Measurements from ENCODE around the gene SCGN.
"Not testable (repeated sequence)": the region's sequence is repeated elsewhere in the genome, so short reads cannot be mapped to it uniquely, and the experiment has no call there.

SCGN gene

DNA sequence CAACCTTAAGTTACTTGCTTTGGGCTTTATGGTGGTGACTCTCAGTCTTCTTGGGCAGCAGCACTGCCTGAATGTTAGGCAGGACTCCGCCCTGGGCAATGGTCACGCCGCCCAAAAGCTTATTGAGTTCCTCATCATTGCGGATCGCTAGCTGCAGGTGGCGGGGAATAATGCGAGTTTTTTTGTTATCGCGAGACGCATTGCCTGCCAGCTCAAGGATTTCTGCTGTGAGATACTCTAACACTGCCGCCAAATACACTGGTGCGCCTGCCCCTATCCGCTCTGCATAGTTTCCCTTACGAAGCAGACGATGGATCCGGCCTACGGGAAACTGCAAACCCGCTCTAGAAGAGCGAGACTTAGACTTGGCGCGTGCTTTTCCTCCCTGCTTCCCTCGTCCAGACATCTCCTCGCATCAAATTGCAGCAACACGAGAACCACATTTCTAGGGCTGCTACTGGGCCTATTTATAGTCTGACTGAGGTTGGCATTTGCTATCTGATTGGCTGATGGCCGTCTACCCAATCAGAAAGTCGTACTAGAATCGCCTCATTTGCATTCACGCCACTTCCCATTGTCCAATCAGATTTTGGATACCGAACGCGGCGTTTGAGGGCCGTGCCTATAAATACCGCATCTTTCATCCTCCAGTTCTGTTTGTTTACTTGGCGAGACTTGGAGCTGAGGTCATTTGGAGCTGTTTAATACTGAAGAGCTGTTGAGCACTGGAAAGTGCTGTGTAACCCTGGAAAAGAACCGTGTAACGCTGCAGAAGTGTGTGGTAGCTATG lies 74.3 kb downstream of the SCGN start:
- no peak for DNase-seq (ENCODE audit: extremely low read depth in 1 of 2, low read depth in 1 of 2)

DNA sequence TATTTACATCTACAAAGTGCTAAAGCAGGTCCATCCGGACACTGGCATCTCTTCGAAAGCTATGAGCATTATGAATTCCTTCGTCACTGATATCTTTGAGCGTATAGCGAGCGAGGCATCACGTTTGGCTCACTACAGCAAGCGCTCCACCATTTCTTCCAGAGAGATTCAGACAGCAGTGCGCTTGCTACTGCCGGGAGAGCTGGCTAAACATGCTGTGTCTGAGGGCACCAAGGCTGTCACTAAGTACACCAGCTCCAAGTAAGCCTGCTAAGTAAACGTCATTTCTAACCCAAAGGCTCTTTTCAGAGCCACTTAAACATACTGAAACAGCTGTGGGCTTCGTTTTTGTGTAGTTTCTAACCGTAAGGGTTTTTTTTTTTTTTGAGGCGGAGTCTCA lies 75.0 kb downstream of the SCGN start:
- DNase-seq (ENCODE audit: extremely low read depth in 1 of 2, low read depth in 1 of 2): no peak

DNA sequence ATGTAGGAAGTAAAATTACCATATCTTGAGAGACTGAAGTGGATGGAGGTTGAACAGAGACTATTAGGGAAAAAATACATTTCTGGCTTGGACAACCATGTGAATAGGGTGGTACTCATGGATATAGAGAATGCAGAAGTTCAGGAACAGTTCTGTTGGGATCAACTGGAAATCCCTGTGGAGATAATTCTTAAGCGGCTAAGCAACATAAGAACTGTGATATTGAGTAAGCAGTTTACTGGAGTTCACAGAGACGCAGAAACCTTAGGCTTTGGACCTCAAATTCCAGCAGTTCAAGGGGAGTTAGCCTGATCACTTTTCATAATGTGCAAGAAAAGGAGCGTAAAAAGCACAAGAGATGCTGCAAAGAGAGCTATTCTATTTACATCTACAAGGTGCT lies 78.9 kb downstream of the SCGN start:
- no peak for DNase-seq (ENCODE audit: extremely low read depth in 1 of 2, low read depth in 1 of 2)

DNA sequence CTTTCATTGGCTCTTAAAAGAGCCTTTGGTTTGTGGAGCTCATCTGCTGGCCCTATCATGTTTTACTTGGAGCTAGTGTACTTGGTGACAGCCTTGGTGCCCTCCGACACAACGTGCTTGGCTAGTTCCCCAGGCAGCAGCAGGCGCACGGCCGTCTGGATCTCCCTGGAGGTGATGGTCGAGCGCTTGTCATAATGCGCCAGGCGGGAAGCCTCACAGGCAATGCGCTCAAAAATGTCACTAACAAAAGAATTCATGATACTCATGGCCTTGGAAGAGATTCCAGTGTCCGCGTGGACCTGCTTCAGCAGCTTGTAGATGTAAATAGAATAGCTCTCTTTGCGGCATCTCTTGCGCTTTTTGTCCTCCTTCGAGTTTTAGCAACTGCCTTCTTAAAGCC lies 79.7 kb downstream of the SCGN start:
- no peak for DNase-seq (ENCODE audit: extremely low read depth in 1 of 2, low read depth in 1 of 2)

DNA sequence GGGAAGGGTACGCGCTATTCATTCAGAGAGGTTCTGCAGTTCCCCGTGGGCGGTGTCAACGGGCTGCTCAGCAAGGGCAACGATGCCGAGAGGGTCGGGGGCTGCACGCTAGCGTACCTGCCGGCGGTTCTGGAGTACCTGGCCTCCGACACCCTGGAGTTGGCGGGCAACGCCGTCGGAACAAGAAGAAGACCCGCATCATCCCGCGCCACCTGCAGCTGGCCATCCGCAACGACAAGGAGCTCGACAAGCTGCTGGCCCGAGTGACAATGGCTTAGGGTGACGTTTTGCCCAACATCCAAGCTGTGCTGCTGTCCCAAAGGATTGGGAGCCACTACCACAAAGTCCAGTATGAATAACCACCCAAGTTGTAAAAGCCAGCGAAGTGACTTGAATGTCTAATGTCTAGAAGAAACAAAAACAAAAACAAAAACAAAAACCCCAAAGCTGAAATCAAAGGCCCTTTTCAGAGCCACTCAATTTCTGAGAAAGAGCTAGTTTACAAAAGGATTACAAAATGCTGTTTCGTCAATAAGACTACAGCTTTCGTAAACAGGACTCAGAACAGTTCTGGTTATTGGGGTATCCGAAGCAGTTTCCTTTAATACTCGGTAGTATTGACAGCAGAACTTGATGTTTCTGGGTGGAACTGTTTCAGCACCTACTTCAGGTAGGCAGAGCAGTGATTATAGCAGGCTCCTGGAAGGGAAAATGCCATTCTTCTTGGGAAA lies 80.6 kb downstream of the SCGN start:
- no peak for DNase-seq (ENCODE audit: extremely low read depth in 1 of 2, low read depth in 1 of 2)

DNA sequence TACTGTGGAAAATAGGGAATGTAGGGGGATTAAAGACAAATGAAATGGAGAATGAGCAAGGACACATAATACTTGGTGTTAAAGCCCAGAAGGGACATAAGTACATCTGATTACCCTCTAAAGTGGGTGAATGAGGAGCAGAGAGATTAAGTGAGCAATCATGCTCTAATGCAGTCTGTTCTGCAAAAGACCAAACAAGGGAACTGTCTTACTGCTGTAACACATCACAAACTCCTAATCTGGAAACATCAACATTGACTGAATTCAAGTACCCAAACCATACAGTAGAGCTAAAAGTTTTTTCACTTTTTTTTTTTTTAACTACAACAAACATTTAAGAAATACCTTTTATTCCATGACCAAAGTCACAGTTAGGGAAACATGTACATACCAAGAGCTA lies 83.2 kb downstream of the SCGN start:
- no peak for DNase-seq (ENCODE audit: extremely low read depth in 1 of 2, low read depth in 1 of 2)

DNA sequence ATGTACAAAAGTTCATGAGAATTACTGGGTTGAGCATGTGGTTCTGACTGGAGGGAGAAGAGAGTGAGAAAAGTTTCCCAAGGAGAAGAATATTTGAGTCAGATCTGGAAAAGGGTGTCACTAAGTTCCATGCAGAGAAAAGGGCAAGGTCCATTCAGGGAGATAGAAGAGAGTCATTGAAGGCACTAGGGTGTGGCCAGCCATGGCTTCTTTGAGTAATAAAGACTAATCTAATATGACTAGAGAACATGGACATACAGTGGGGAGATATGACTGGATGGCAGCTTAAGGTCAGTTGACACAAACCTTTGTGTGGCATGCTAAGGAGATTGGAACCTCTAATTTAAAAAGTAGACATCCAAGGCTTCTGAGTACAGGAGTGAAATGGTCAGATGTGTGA lies 91.9 kb downstream of the SCGN start:
- DNase-seq (ENCODE audit: extremely low read depth in 1 of 2, low read depth in 1 of 2): no peak

DNA sequence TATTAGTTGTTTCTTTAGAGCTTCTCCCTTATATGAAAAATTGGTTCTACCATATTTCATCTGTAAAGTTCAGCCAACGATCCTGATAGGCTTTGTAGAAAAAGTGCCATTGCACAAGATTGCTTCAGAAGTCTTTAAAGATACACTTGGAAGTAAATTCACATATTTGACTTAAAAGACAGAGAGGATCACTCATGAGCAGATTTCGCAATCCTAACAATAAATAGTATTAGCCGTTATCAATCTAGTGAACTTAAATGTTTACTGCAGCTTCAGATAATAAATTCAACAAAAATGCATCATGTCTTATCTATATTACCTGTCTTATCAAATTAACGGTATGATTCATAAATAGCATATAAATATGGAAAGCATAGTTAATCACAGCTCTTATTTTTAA lies 93.8 kb downstream of the SCGN start:
- no peak for DNase-seq (ENCODE audit: extremely low read depth in 1 of 2, low read depth in 1 of 2)

DNA sequence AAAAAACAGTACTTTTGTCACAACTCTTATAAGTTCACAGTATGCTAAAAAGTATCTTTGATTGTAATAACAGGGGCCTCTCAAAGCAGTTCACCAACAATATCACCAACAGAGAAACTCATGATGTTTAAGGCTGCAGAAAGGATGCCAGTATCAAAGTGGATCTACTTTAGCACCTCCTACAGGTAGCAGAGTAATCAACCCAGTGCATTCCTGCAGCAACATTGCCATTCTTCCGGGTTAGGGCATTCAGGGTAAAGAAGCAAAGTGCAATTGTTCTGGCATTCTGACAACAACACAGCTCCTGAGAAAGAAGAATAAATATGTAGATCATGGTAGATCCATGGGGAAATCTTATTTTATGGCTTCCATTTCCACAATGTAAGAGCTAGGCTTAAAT lies 95.0 kb downstream of the SCGN start:
- DNase-seq (ENCODE audit: extremely low read depth in 1 of 2, low read depth in 1 of 2): no peak

DNA sequence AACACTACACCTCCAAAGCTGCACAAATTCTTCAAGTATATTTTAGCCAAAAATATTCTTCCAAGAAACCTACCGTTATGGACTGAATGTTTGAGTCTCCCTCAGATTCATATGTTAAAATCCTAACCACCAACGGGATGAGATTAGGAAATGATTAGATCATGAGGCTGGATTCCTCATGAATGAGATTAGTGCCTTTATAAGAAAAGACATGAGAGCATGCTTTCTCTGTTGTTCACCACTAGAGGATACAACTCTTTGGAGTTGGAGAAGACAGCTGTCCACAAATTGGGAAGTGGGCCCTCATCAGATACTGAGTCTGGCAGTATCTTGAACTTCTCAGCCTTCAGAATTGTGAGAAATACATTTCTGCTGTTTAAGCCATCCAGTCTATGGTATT lies 95.5 kb downstream of the SCGN start:
- DNase-seq (ENCODE audit: extremely low read depth in 1 of 2, low read depth in 1 of 2): no peak

DNA sequence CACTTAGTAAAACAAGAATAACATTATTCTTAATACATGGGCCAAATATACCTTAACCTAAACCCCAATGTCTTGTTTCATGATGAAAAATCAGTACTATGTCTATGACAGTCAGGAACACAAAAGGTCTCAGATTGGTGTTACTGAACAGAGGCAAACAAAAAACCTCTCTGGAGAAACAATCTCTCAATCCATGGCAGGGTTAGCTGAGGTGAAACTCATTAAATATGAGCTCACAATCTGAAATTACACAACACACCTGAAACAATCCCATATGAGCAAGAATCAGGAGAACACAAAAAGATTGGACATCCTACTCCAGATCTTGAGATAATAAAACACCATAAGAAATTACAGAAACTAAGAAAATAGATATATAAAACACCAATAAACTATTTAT lies 96.0 kb downstream of the SCGN start:
- DNase-seq (ENCODE audit: extremely low read depth in 1 of 2, low read depth in 1 of 2): no peak

DNA sequence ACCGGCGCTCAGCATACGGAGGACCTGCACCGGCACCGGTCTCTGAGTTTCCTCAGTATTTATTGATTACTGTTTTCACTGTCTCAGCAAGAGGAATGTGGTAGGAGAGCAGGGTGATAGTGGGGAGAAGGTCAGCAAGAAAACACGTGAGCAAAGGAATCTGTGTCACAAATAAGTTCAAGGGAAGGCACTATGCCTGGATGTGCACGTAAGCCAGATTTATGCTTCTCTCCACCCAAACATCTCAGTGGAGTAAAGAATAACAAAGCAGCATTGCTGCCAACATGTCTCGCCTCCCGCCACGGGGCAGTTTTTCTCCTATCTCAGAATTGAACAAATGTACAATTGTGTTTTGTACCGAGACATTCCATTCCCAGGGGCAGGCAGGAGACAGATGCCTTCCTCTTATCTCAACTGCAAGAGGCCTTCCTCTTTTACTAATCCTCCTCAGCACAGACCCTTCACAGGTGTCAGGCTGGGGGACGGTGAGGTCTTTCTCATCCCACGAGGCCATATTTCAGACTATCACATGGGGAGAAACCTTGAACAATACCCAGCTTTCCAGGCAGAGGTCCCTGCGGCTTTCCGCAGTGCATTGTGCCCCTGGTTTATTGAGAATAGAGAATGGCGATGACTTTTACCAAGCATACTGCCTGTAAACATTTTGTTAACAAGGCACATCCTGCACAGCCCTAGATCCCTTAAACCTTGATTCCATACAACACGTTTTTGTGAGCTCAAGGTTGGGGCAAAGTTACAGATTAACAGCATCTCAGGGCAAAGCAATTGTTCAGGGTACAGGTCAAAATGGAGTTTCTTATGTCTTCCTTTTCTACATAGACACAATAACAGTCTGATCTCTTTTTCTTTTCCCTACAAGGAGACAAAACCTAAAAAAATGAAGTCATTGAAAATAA lies 96.8 kb downstream of the SCGN start:
- not testable (repeated sequence) for DNase-seq (ENCODE audit: extremely low read depth in 1 of 2, low read depth in 1 of 2)

DNA sequence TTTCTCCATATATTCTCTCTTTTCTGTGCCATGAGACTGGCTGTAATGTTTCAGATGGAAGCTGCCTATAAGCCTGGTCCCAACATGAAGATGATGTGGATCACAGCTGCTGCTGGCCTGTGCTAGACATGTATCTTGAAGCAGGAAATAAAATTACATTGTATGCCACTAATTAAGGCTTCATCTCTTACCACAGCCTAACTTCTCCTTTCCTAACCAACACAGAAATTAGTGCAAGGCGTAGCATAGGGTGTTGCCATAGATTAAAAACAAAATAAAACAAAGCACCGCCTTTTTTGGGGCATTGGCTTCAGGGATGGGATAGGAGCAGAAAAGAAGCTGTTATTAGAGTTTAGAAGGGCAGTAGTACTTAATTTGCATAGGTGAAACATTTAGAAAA lies 97.8 kb downstream of the SCGN start:
- DNase-seq (ENCODE audit: extremely low read depth in 1 of 2, low read depth in 1 of 2): no peak

DNA sequence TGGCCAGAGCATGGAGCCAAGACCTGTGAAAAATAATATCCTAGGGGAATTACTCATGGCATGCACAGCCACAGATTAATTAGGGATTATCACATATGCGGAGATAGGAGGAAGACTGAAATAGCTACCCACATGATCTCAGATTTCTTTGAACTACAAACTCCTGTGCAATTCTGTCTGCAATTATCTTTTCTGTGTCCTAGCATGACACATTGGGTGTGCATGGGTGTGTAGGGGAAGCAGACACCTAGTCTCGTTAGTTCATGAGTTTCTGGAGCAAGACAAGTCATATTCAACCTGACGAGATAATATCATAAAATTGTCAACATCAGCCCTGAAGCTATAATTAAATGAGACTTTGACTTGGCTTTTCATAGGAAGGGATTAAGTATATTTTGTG lies 98.9 kb downstream of the SCGN start:
- no peak for DNase-seq (ENCODE audit: extremely low read depth in 1 of 2, low read depth in 1 of 2)

All from activated CD8-positive, alpha-beta memory T cell treated with anti-CD3 and anti-CD28 coated beads for 1 hour (primary cell).